ENCODE results near the gene ACVR1. TPM values are rescaled to one million over a fixed set of nuclear protein-coding genes. Genes with fewer than 3 reads are reported as not detected.
"Not testable (repeated sequence)": the region's sequence is repeated elsewhere in the genome, so short reads cannot be mapped to it uniquely, and the experiment has no call there.

ACVR1 gene
- total RNA-seq, 2 donors from 2014 or later = 34.5 to 36.8 TPM

- no peak overlapping the region for H3K4me3 ChIP-seq
- peaks cover 0 to 36% of the 10 kb centered on the region in 2 donors for H3K9me3 ChIP-seq
- no peaks in the 10 kb centered on the region for H3K27me3 ChIP-seq
- no peak for DNase-seq (ENCODE audit: low spot score)
- H3K4me1 ChIP-seq = no peaks in the 10 kb centered on the region
- peaks cover 9% of the 10 kb centered on the region for H3K36me3 ChIP-seq
- no peak overlapping the region for H3K27ac ChIP-seq
- no peak for TF ChIP-seq CTCF (IDR thresholded peaks at IDR 0.05)
Measured at GRCh38 chr2:157722580-157723234, 153.4 kb downstream of the ACVR1 start.

GRCh38 chr2:157720504-157720903 is 155.6 kb downstream of the ACVR1 start:
- Histone ChIP-seq H3K27ac (no peak overlapping the region), H3K4me1 (no peaks in the 10 kb centered on the region), H3K36me3 (peaks cover 9% of the 10 kb centered on the region), H3K9me3 (peaks cover 0 to 36% of the 10 kb centered on the region in 2 donors), H3K27me3 (no peaks in the 10 kb centered on the region), H3K4me3 (no peak overlapping the region)
- no peak for DNase-seq (ENCODE audit: low spot score)
- no peak for TF ChIP-seq CTCF (IDR thresholded peaks at IDR 0.05)

GRCh38 chr2:157704653-157705052 is 171.5 kb downstream of the ACVR1 start:
- not testable (repeated sequence) for DNase-seq (ENCODE audit: low spot score); H3K4me1 ChIP-seq; H3K27me3 ChIP-seq; H3K36me3 ChIP-seq; H3K27ac ChIP-seq; H3K4me3 ChIP-seq
- peaks cover 0 to 31% of the 10 kb centered on the region in 2 donors for H3K9me3 ChIP-seq

- not testable (repeated sequence) for DNase-seq (ENCODE audit: low spot score); H3K27me3 ChIP-seq; H3K4me1 ChIP-seq; H3K36me3 ChIP-seq; H3K27ac ChIP-seq; H3K4me3 ChIP-seq
- peaks cover 0 to 31% of the 10 kb centered on the region in 2 donors for H3K9me3 ChIP-seq
Measured at GRCh38 chr2:157704148-157704547, 172.0 kb downstream of the ACVR1 start.

GRCh38 chr2:157699806-157700205 is 176.3 kb downstream of the ACVR1 start:
- DNase-seq (ENCODE audit: low spot score) = no peak
- Histone ChIP-seq H3K27ac (no peak overlapping the region), H3K4me3 (no peak overlapping the region), H3K27me3 (no peaks in the 10 kb centered on the region), H3K4me1 (no peaks in the 10 kb centered on the region), H3K36me3 (no peaks in the 10 kb centered on the region), H3K9me3 (peaks cover 0 to 31% of the 10 kb centered on the region in 2 donors)
- no peak for TF ChIP-seq CTCF (IDR thresholded peaks at IDR 0.05)

GRCh38 chr2:157699009-157699408 is 177.1 kb downstream of the ACVR1 start:
- DNase-seq (ENCODE audit: low spot score) = no peak
- Histone ChIP-seq H3K4me3 (no peak overlapping the region), H3K4me1 (no peaks in the 10 kb centered on the region), H3K27ac (no peak overlapping the region), H3K36me3 (no peaks in the 10 kb centered on the region), H3K27me3 (no peaks in the 10 kb centered on the region), H3K9me3 (peaks cover 0 to 26% of the 10 kb centered on the region in 2 donors)
- TF ChIP-seq CTCF (IDR thresholded peaks at IDR 0.05) = no peak

GRCh38 chr2:157698430-157698829 is 177.7 kb downstream of the ACVR1 start:
- no peak overlapping the region for H3K4me3 ChIP-seq
- TF ChIP-seq CTCF (IDR thresholded peaks at IDR 0.05) = no peak
- peaks cover 0 to 21% of the 10 kb centered on the region in 2 donors for H3K9me3 ChIP-seq
- no peaks in the 10 kb centered on the region for H3K36me3 ChIP-seq
- H3K4me1 ChIP-seq = no peaks in the 10 kb centered on the region
- no peaks in the 10 kb centered on the region for H3K27me3 ChIP-seq
- H3K27ac ChIP-seq = no peak overlapping the region
- no peak for DNase-seq (ENCODE audit: low spot score)
